Endodermal cell (in vitro differentiated cells): ENCODE data around the gene DNASE2B. TPM values are rescaled to one million over a fixed set of nuclear protein-coding genes. Genes with fewer than 3 reads are reported as not detected.

ENCODE experiments used
- DNase-seq: peaks from one replicate; pipeline ENCODE4 v3.0.0-alpha.2; 2017
- H3K27ac ChIP-seq: 2 replicates; pipeline ENCODE4 v1.5.1; 2013; ENCODE audit warnings: mild to moderate bottlenecking, low read depth, low read length, moderate library complexity
- H3K27me3 ChIP-seq: 2 replicates; pipeline ENCODE4 v1.6.1; 2013; ENCODE audit warnings: mild to moderate bottlenecking, low read length, moderate library complexity; ENCODE audit not compliant: insufficient read depth, control insufficient read depth, poor library complexity, severe bottlenecking
- H3K36me3 ChIP-seq: 2 replicates; pipeline ENCODE4 v1.7.0; 2013; ENCODE audit warnings: mild to moderate bottlenecking, low read length, moderate library complexity; ENCODE audit not compliant: control insufficient read depth, insufficient read depth
- H3K4me1 ChIP-seq: one replicate; pipeline ENCODE4 v1.7.0; 2013; ENCODE audit warnings: low read length; ENCODE audit not compliant: control insufficient read depth, insufficient read depth
- H3K4me3 ChIP-seq: 2 replicates; pipeline ENCODE4 v1.5.1; 2013; ENCODE audit warnings: mild to moderate bottlenecking, low read length, moderate library complexity
- H3K9ac ChIP-seq: 2 replicates; pipeline ENCODE4 v1.6.1; 2013; ENCODE audit warnings: mild to moderate bottlenecking, low read length, moderate library complexity; ENCODE audit not compliant: poor library complexity, severe bottlenecking; ENCODE audit errors: extremely low read depth
- H3K9me3 ChIP-seq: 2 replicates; pipeline ENCODE4 v1.6.1; 2013; ENCODE audit warnings: mild to moderate bottlenecking, low read length, moderate library complexity; ENCODE audit not compliant: control insufficient read depth
- H3K27ac Mint-ChIP-seq: 2 replicates; pipeline ENCODE4 v1.8.0; 2020; ENCODE audit warnings: mixed read lengths
- H3K27me3 Mint-ChIP-seq: 2 replicates; pipeline ENCODE4 v1.8.0; 2021; ENCODE audit warnings: mild to moderate bottlenecking, mixed read lengths; ENCODE audit not compliant: insufficient read depth
- H3K36me3 Mint-ChIP-seq: 2 replicates; pipeline ENCODE4 v1.8.0; 2020; ENCODE audit warnings: low read depth, mixed read lengths
- H3K4me1 Mint-ChIP-seq: 2 replicates; pipeline ENCODE4 v1.8.0; 2020; ENCODE audit warnings: mixed read lengths
- H3K4me3 Mint-ChIP-seq: 2 replicates; pipeline ENCODE4 v1.8.0; 2020; ENCODE audit warnings: mild to moderate bottlenecking, moderate library complexity, mixed read lengths
- H3K9me3 Mint-ChIP-seq: 2 replicates; pipeline ENCODE4 v1.8.0; 2020; ENCODE audit warnings: mild to moderate bottlenecking, mixed read lengths
- CTCF ChIP-seq: fragments of 200-600 bp; sonication (generic); conservative IDR thresholded peaks from 2 replicates; pipeline ENCODE4 v1.5.0; 2021; ENCODE audit warnings: antibody characterized with exemption, mild to moderate bottlenecking
- WGBS, 2 experiments: methylation state at CpG; one replicate each; pipeline versions ENCODE4 v1.1.5 to v1.1.7; 2013; ENCODE audit warnings: missing lambda C conversion rate in 2 of 2, mixed read lengths in 1 of 2; ENCODE audit not compliant: insufficient coverage in 1 of 2, insufficient read length in 1 of 2; 5-methylcytosine and 5-hydroxymethylcytosine counted together
- total RNA-seq, 2 donors: library from RNA; stranded (reverse); fragmentation: NEBNext Ultra II Directional in 1 of 2; extraction: Animal tissue kit (Norgen Biotek cat#: 25700) in 1 of 2; gene quantifications; 2 replicates in 1 of 2; 3 replicates in 1 of 2; pipeline ENCODE4 v1.2.1, GENCODE V29; 2021

The DNASE2B gene
- total RNA-seq, 2 donors from 2014 or later: not detected

GRCh38 chr1:84376000-84376910 lies 22.0 kb upstream of the DNASE2B start:
- Mint-ChIP-seq H3K4me3 (no peak overlapping the region), H3K4me1 (no peaks in the 10 kb centered on the region), H3K36me3 (no peaks in the 10 kb centered on the region), H3K9me3 (no peaks in the 10 kb centered on the region), H3K27ac (no peak overlapping the region), H3K27me3 (no peaks in the 10 kb centered on the region)
- H3K27ac ChIP-seq: no peak overlapping the region
- no peaks in the 10 kb centered on the region for H3K36me3 ChIP-seq
- TF ChIP-seq CTCF: no peak
- H3K4me3 ChIP-seq: no peak overlapping the region
- no peaks in the 10 kb centered on the region for H3K27me3 ChIP-seq
- H3K4me1 ChIP-seq: no peaks in the 10 kb centered on the region
- 91 to 98% methylated on average over 6 to 7 of the region's 7 CpGs for WGBS, 2 experiments
- H3K9ac ChIP-seq: no peak overlapping the region
- DNase-seq: no peak
- H3K9me3 ChIP-seq: no peaks in the 10 kb centered on the region

- no peak overlapping the region for H3K27ac ChIP-seq
- TF ChIP-seq CTCF: no peak
- H3K4me3 ChIP-seq: no peak overlapping the region
- no peaks in the 10 kb centered on the region for H3K9me3 Mint-ChIP-seq
- no peaks in the 10 kb centered on the region for H3K27me3 ChIP-seq
- H3K27me3 Mint-ChIP-seq: no peaks in the 10 kb centered on the region
- H3K36me3 ChIP-seq: no peaks in the 10 kb centered on the region
- no peaks in the 10 kb centered on the region for H3K36me3 Mint-ChIP-seq
- H3K4me1 ChIP-seq: no peaks in the 10 kb centered on the region
- 87 to 92% methylated on average over 1 to 3 of the region's 3 CpGs for WGBS, 2 experiments
- H3K4me1 Mint-ChIP-seq: no peaks in the 10 kb centered on the region
- H3K9me3 ChIP-seq: no peaks in the 10 kb centered on the region
- no peak overlapping the region for H3K4me3 Mint-ChIP-seq
- H3K9ac ChIP-seq: no peak overlapping the region
- DNase-seq: no peak
- no peak overlapping the region for H3K27ac Mint-ChIP-seq
Observed at GRCh38 chr1:84377480-84378095, 20.7 kb upstream of the DNASE2B start.

- H3K27ac Mint-ChIP-seq: no peak overlapping the region
- no peaks in the 10 kb centered on the region for H3K27me3 ChIP-seq
- H3K4me1 Mint-ChIP-seq: no peaks in the 10 kb centered on the region
- no peaks in the 10 kb centered on the region for H3K36me3 ChIP-seq
- no peak for DNase-seq
- no peaks in the 10 kb centered on the region for H3K9me3 Mint-ChIP-seq
- H3K9ac ChIP-seq: no peak overlapping the region
- 94 to 100% methylated on average over 3 to 4 of the region's 4 CpGs for WGBS, 2 experiments
- no peak for TF ChIP-seq CTCF
- H3K36me3 Mint-ChIP-seq: no peaks in the 10 kb centered on the region
- H3K27ac ChIP-seq: no peak overlapping the region
- no peak overlapping the region for H3K4me3 ChIP-seq
- H3K4me1 ChIP-seq: no peaks in the 10 kb centered on the region
- H3K9me3 ChIP-seq: no peaks in the 10 kb centered on the region
- H3K27me3 Mint-ChIP-seq: no peaks in the 10 kb centered on the region
- no peak overlapping the region for H3K4me3 Mint-ChIP-seq
Observed at GRCh38 chr1:84379138-84379916, 19.0 kb upstream of the DNASE2B start.
